ENCODE measurements around the gene TRNT1.

Gene TRNT1

GRCh38 chr3:3179407-3180094 lies 52.8 kb downstream of the TRNT1 start, which contains the start of gene CRBN:
TSS of gene CRBN (minus strand) at chr3:3179691. CDS start at chr3:3179687, 4 bp downstream.
- DNase-seq = peak; percentile 87

- DNase-seq = no peak
Observed at GRCh38 chr3:3180456-3180855, 53.7 kb downstream of the TRNT1 start.

- DNase-seq = no peak
Observed at GRCh38 chr3:3184876-3185275, 58.1 kb downstream of the TRNT1 start.

GRCh38 chr3:3189102-3189727 lies 62.5 kb downstream of the TRNT1 start:
- no peak for DNase-seq

- DNase-seq = no peak
Observed at GRCh38 chr3:3189961-3190360, 63.2 kb downstream of the TRNT1 start.

- no peak for DNase-seq
Observed at GRCh38 chr3:3191675-3192285, 65.0 kb downstream of the TRNT1 start.

GRCh38 chr3:3192286-3192675 lies 65.5 kb downstream of the TRNT1 start:
- DNase-seq = no peak

GRCh38 chr3:3194861-3195260 lies 68.1 kb downstream of the TRNT1 start:
- no peak for DNase-seq

- no peak for DNase-seq
Observed at GRCh38 chr3:3196148-3196861, 69.6 kb downstream of the TRNT1 start.
